ENCODE measurements around the gene OPRL1. TPM values are rescaled to one million over a fixed set of nuclear protein-coding genes. Genes with fewer than 3 reads are reported as not detected.

Gene OPRL1
- total RNA-seq, 2 experiments from 2014 or later = 0.61 to 0.63 TPM

GRCh38 chr20:64039293-64040160 lies 40.4 kb upstream of the OPRL1 start:
- no peaks in the 10 kb centered on the region for H3K36me3 Mint-ChIP-seq (ENCODE audit: low read depth)
- no peak overlapping the region for H3K27ac Mint-ChIP-seq
- H3K4me1 Mint-ChIP-seq (ENCODE audit: low read depth) = peaks cover 47% of the 10 kb centered on the region
- H3K27me3 Mint-ChIP-seq = peaks cover 2% of the 10 kb centered on the region
- ATAC-seq = no peak
- intact Hi-C loops (cut with micrococcal nuclease) = loop anchor here (10.0 kb wide), 1 partner anchor 55 kb away; the partner anchor contains the start of gene PRPF6
- TF ChIP-seq, protein P1, sequence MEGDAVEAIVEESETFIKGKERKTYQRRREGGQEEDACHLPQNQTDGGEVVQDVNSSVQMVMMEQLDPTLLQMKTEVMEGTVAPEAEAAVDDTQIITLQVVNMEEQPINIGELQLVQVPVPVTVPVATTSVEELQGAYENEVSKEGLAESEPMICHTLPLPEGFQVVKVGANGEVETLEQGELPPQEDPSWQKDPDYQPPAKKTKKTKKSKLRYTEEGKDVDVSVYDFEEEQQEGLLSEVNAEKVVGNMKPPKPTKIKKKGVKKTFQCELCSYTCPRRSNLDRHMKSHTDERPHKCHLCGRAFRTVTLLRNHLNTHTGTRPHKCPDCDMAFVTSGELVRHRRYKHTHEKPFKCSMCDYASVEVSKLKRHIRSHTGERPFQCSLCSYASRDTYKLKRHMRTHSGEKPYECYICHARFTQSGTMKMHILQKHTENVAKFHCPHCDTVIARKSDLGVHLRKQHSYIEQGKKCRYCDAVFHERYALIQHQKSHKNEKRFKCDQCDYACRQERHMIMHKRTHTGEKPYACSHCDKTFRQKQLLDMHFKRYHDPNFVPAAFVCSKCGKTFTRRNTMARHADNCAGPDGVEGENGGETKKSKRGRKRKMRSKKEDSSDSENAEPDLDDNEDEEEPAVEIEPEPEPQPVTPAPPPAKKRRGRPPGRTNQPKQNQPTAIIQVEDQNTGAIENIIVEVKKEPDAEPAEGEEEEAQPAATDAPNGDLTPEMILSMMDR (IDR thresholded peaks at IDR 0.05) = no peak
- H3K4me3 Mint-ChIP-seq = peak overlapping the region; percentile 54
- POLR2A ChIA-PET = interaction anchor here (0.7 to 5.7 kb wide), 11 partner anchors 7 to 62 kb away, joined by 3 to 51 read pairs (median 4); partner anchors contain the start of genes PRPF6 and SAMD10
- H3K9me3 Mint-ChIP-seq = no peaks in the 10 kb centered on the region
- DNase-seq = no peak
- CTCF ChIA-PET = interaction anchor here (0.7 to 5.9 kb wide), 29 partner anchors 10 to 501 kb away, joined by 3 to 88 read pairs (median 6); partner anchors contain the start of genes LKAAEAR1, OPRL1, PCMTD2 and PRPF6

- Mint-ChIP-seq H3K4me1 (ENCODE audit: low read depth) (peaks cover 39% of the 10 kb centered on the region), H3K36me3 (ENCODE audit: low read depth) (no peaks in the 10 kb centered on the region), H3K4me3 (no peak overlapping the region), H3K27ac (no peak overlapping the region), H3K9me3 (no peaks in the 10 kb centered on the region), H3K27me3 (peaks cover 2% of the 10 kb centered on the region)
- DNase-seq = no peak
- ChIA-PET POLR2A (interaction anchor here (0.8 to 5.7 kb wide), 8 partner anchors 10 to 62 kb away, joined by 3 to 51 read pairs (median 4); partner anchors contain the start of genes PRPF6 and SAMD10), CTCF (interaction anchor here (1.2 to 5.9 kb wide), 13 partner anchors 10 to 80 kb away, joined by 3 to 88 read pairs (median 5); partner anchors contain the start of genes LKAAEAR1, PRPF6 and SAMD10)
- no peak for ATAC-seq
- intact Hi-C loops (cut with micrococcal nuclease) = no loop called here
- TF ChIP-seq, protein P1 (IDR thresholded peaks at IDR 0.05) = no peak
Observed at GRCh38 chr20:64040231-64041039, 39.4 kb upstream of the OPRL1 start.

GRCh38 chr20:64041040-64041780 lies 38.7 kb upstream of the OPRL1 start:
- intact Hi-C loops (cut with micrococcal nuclease) = no loop called here
- TF ChIP-seq, protein P1 (IDR thresholded peaks at IDR 0.05) = no peak
- H3K36me3 Mint-ChIP-seq (ENCODE audit: low read depth) = no peaks in the 10 kb centered on the region
- no peak overlapping the region for H3K27ac Mint-ChIP-seq
- CTCF ChIA-PET = interaction anchor here (1.2 to 5.9 kb wide), 7 partner anchors 9 to 79 kb away, joined by 3 to 88 read pairs (median 9); partner anchors contain the start of genes LKAAEAR1, PRPF6 and SAMD10
- H3K27me3 Mint-ChIP-seq = peaks cover 9% of the 10 kb centered on the region
- peaks cover 38% of the 10 kb centered on the region for H3K4me1 Mint-ChIP-seq (ENCODE audit: low read depth)
- DNase-seq = no peak
- H3K4me3 Mint-ChIP-seq = peak overlapping the region; percentile 73
- ATAC-seq = no peak
- no peaks in the 10 kb centered on the region for H3K9me3 Mint-ChIP-seq
- POLR2A ChIA-PET = interaction anchor here (0.8 to 5.7 kb wide), 4 partner anchors 11 to 60 kb away, joined by 3 to 51 read pairs (median 6); partner anchors contain the start of genes PRPF6 and SAMD10

- no peaks in the 10 kb centered on the region for H3K9me3 Mint-ChIP-seq
- ATAC-seq = no peak
- H3K27ac Mint-ChIP-seq = no peak overlapping the region
- peaks cover 13% of the 10 kb centered on the region for H3K27me3 Mint-ChIP-seq
- ChIA-PET POLR2A (interaction anchor here (0.5 kb wide), 1 partner anchor 62 kb away, joined by 3 read pairs; no protein-coding TSS in a partner anchor), CTCF (interaction anchor here (1.2 to 2.1 kb wide), 4 partner anchors 9 to 79 kb away, joined by 3 to 13 read pairs (median 4); no protein-coding TSS in a partner anchor)
- peak overlapping the region; percentile 73 for H3K4me3 Mint-ChIP-seq
- no peaks in the 10 kb centered on the region for H3K36me3 Mint-ChIP-seq (ENCODE audit: low read depth)
- H3K4me1 Mint-ChIP-seq (ENCODE audit: low read depth) = peaks cover 33% of the 10 kb centered on the region
- intact Hi-C loops (cut with micrococcal nuclease) = no loop called here
- DNase-seq = no peak
- TF ChIP-seq, protein P1 (IDR thresholded peaks at IDR 0.05) = no peak
Observed at GRCh38 chr20:64041781-64042053, 38.2 kb upstream of the OPRL1 start.
